GM12874 (cell line): ENCODE results near the gene HOXA11.

Source experiments
- TF ChIP-seq, protein P1 (sequence below): IDR thresholded peaks from 2 replicates; pipeline ENCODE4 v1.5.1; 2011; ENCODE audit warnings: low read depth, mild to moderate bottlenecking, control low read depth, low read length, moderate library complexity; ENCODE audit not compliant: insufficient read depth

The HOXA11 gene

DNA sequence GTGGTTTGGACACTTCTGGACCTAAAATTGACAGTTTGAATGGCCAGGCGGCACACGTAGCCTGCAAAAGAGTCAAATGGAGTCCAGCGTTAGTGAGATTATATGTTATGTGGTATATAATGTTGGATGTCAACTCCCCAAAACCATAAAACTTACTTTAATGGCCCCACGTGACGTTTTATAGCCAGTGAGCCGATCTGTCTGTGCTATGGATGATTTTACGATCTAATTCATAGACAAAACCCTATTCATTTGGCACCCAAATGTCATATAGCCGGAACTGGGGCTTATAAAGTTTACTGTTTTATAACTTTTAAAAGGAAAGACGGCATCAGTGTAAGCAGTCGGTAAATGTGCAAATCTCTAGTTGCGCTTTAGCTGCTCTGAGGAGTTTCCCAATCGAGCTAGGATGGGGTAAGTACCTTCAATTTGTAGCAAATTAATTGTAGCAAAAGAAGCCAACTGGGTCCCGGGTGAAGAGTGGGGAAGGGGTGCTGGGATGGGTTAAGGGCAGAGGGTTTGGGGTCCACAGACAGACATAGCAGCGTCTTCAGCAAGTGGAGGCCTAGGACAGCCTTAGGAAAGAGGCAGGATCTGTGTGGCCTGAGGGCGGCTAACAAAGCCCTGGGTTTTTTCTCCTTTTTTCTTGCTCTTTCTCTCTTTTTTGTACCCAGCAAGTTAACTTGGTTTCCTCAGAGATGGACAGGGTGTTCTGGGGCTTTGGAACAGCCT lies 44.7 kb downstream of the HOXA11 start:
- TF ChIP-seq, protein P1, sequence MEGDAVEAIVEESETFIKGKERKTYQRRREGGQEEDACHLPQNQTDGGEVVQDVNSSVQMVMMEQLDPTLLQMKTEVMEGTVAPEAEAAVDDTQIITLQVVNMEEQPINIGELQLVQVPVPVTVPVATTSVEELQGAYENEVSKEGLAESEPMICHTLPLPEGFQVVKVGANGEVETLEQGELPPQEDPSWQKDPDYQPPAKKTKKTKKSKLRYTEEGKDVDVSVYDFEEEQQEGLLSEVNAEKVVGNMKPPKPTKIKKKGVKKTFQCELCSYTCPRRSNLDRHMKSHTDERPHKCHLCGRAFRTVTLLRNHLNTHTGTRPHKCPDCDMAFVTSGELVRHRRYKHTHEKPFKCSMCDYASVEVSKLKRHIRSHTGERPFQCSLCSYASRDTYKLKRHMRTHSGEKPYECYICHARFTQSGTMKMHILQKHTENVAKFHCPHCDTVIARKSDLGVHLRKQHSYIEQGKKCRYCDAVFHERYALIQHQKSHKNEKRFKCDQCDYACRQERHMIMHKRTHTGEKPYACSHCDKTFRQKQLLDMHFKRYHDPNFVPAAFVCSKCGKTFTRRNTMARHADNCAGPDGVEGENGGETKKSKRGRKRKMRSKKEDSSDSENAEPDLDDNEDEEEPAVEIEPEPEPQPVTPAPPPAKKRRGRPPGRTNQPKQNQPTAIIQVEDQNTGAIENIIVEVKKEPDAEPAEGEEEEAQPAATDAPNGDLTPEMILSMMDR, result no peak

- TF ChIP-seq, protein P1, result no peak
Observed at GRCh38 chr7:27139334-27140125, 45.5 kb downstream of the HOXA11 start.

- TF ChIP-seq, protein P1, result no peak
Observed at GRCh38 chr7:27138985-27139333, 46.1 kb downstream of the HOXA11 start.

DNA sequence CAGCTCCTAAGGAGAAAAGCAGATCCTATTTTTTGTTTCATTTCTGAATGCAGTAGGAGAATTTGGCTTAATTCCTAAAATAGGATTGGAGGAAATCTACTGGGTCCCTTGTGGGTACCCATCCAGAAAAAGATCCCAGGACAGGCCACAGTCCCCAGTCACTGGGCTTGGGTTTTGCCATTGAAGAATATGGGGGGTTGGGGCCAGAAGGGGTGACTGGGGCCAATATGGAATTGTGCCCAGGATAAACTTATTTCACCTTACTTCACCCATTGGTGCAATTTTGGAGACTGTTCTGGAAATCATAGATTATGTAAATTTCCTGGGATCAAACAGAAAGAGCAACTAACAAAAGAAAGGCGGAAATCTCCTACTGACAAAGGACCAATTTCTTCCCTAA lies 46.6 kb downstream of the HOXA11 start:
- TF ChIP-seq, protein P1, result no peak

GRCh38 chr7:27137640-27138315 lies 47.3 kb downstream of the HOXA11 start:
- TF ChIP-seq, protein P1, result no peak

- TF ChIP-seq, protein P1, result no peak
Observed at GRCh38 chr7:27134392-27134791, 50.6 kb downstream of the HOXA11 start.
